Parathyroid adenoma (tissue), 2 donors: ENCODE results near the gene HMCN1.

ENCODE experiments used
- H2AFZ ChIP-seq: fragments of 300-600 bp; sonication (generic); one replicate; pipeline ENCODE4 v1.7.0; 2017; ENCODE audit warnings: antibody characterized with exemption, mild to moderate bottlenecking
- H3K27ac ChIP-seq: fragments of 300-600 bp; sonication (generic); one replicate; pipeline ENCODE4 v1.7.0; 2017
- H3K27me3 ChIP-seq: fragments of 300-600 bp; sonication (generic); one replicate; pipeline ENCODE4 v1.7.0; 2017; ENCODE audit warnings: low read length; ENCODE audit not compliant: control insufficient read depth, insufficient read depth
- H3K36me3 ChIP-seq: fragments of 300-600 bp; sonication (generic); one replicate; pipeline ENCODE4 v1.7.0; 2017; ENCODE audit warnings: low read length; ENCODE audit not compliant: control insufficient read depth, insufficient read depth
- H3K4me1 ChIP-seq: fragments of 300-600 bp; sonication (generic); one replicate; pipeline ENCODE4 v1.7.0; 2017; ENCODE audit warnings: control low read depth
- H3K4me2 ChIP-seq: fragments of 300-600 bp; sonication (generic); one replicate; pipeline ENCODE4 v1.7.0; 2017; ENCODE audit warnings: low read length
- H3K4me3 ChIP-seq: fragments of 300-600 bp; sonication (generic); one replicate; pipeline ENCODE4 v1.7.0; 2017; ENCODE audit warnings: low read depth, low read length
- H3K79me2 ChIP-seq: fragments of 300-600 bp; sonication (generic); one replicate; pipeline ENCODE4 v1.7.0; 2017; ENCODE audit warnings: control low read depth
- H3K9ac ChIP-seq: fragments of 300-600 bp; sonication (generic); one replicate; pipeline ENCODE4 v1.7.0; 2017; ENCODE audit warnings: mild to moderate bottlenecking
- H3K9me3 ChIP-seq: fragments of 300-600 bp; sonication (generic); one replicate; pipeline ENCODE4 v1.7.0; 2017; ENCODE audit warnings: low read length; ENCODE audit not compliant: control insufficient read depth
- TF ChIP-seq, protein P1 (sequence below): fragments of 300-600 bp; sonication (generic); IDR thresholded peaks from one replicate; pipeline ENCODE4 v1.7.0; 2017; ENCODE audit warnings: antibody characterized with exemption, mild to moderate bottlenecking
- donor health status: primary hyperparathyroidism.

The HMCN1 gene

DNA sequence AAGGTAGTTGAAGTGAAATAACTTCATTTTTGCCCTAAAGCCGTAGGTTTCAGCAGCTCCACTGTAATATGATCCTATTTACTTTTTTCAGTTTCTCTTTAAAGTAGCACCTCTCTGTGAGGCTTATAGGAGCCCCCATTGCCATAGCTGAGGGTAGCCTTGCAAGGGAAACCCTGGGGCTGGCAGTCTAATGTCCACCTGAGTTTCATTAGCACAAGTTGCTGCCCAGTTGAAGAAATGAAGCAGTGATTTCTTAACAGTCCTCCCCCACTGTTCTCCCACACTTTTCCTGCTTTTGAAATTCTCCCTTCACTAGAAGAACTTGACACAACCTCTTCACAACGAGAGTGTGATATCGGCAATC, 1.5 kb downstream of the HMCN1 start:
- H3K27me3 ChIP-seq: no peaks in the 10 kb centered on the region
- H3K27ac ChIP-seq: no peak overlapping the region
- H3K36me3 ChIP-seq: no peaks in the 10 kb centered on the region
- H3K4me2 ChIP-seq: peak overlapping the region; percentile 34
- peak overlapping the region; percentile 67 for H3K4me3 ChIP-seq
- no peaks in the 10 kb centered on the region for H3K9me3 ChIP-seq
- no peak overlapping the region for H3K9ac ChIP-seq
- TF ChIP-seq, protein P1, sequence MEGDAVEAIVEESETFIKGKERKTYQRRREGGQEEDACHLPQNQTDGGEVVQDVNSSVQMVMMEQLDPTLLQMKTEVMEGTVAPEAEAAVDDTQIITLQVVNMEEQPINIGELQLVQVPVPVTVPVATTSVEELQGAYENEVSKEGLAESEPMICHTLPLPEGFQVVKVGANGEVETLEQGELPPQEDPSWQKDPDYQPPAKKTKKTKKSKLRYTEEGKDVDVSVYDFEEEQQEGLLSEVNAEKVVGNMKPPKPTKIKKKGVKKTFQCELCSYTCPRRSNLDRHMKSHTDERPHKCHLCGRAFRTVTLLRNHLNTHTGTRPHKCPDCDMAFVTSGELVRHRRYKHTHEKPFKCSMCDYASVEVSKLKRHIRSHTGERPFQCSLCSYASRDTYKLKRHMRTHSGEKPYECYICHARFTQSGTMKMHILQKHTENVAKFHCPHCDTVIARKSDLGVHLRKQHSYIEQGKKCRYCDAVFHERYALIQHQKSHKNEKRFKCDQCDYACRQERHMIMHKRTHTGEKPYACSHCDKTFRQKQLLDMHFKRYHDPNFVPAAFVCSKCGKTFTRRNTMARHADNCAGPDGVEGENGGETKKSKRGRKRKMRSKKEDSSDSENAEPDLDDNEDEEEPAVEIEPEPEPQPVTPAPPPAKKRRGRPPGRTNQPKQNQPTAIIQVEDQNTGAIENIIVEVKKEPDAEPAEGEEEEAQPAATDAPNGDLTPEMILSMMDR: no peak
- H3K79me2 ChIP-seq: no peaks in the 10 kb centered on the region
- H2AFZ ChIP-seq: peak overlapping the region; percentile 38
- H3K4me1 ChIP-seq: no peaks in the 10 kb centered on the region

DNA sequence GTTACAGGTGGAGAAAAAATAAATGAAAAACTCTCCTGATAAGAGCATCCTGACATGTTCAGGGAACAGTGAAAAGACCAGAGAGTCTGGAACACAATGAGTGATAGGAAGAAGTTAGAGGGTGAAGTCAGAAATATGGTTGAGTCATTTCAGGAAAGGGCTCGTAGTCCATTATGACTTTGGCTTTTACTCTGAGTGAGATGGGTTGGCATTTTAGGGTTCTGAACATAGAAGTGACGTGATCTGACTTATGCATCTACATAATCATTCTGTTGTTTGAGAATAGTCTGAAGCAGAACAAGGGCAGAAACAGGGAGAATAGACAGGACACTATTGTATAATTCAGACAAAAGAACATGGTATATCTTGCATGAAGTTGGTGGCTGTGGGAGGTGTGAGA, 5.8 kb downstream of the HMCN1 start:
- Histone ChIP-seq H3K36me3 (no peaks in the 10 kb centered on the region), H3K9me3 (no peaks in the 10 kb centered on the region), H3K79me2 (no peaks in the 10 kb centered on the region), H2AFZ (no peak overlapping the region), H3K4me2 (no peak overlapping the region), H3K4me1 (no peaks in the 10 kb centered on the region), H3K4me3 (no peak overlapping the region), H3K9ac (no peak overlapping the region), H3K27ac (no peak overlapping the region), H3K27me3 (no peaks in the 10 kb centered on the region)
- TF ChIP-seq, protein P1: no peak

DNA sequence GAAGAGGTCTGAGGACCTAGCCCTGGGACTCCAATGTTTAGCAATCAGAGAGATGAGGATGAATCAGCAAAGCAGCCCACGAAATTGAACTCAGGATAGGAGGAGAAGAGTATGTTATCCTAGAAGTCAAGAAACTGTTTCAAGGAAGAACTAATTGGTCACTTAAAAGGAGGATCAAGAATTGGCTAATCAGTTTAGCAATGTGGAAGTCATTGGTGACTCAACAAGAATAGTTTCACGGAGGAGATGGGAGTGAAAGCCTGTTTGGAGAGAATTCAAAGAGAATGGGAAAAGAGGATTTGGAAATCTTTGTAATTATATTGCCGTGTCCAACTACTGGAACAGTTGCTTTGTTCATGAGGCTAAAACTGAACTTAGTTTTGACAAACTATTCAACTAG, 7.4 kb downstream of the HMCN1 start:
- TF ChIP-seq, protein P1: no peak
- Histone ChIP-seq H3K4me1 (no peaks in the 10 kb centered on the region), H3K27ac (no peak overlapping the region)

DNA sequence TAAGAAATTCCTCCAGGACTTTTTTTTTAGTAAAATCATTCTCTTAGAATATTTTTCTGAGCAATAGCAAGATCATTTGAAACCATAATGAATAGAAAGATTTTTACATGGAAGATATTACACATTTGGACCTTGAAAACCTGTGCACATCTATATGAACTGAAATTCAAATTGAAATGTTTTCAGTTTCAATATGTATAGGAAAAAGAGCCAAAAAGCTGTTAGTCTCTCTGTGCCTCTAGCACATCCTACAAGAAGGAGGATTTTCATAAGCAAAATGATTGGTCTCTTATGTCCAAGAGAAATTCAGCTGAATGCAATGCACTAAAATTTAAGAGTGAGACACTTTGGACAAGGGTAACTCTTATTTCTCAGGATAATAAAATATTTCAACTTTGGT, 8.2 kb downstream of the HMCN1 start:
- no peaks in the 10 kb centered on the region for H3K9me3 ChIP-seq
- H3K27ac ChIP-seq: no peak overlapping the region
- TF ChIP-seq, protein P1: no peak
- H3K36me3 ChIP-seq: no peaks in the 10 kb centered on the region
- H3K4me3 ChIP-seq: no peak overlapping the region
- H3K4me2 ChIP-seq: no peak overlapping the region
- no peak overlapping the region for H2AFZ ChIP-seq
- H3K4me1 ChIP-seq: no peaks in the 10 kb centered on the region
- H3K27me3 ChIP-seq: no peaks in the 10 kb centered on the region
- no peaks in the 10 kb centered on the region for H3K79me2 ChIP-seq
- H3K9ac ChIP-seq: no peak overlapping the region

More for the DNA sequence above, 7.4 kb downstream of the HMCN1 start:
- Histone ChIP-seq H3K27me3 (no peaks in the 10 kb centered on the region), H3K79me2 (no peaks in the 10 kb centered on the region), H2AFZ (no peak overlapping the region), H3K4me3 (no peak overlapping the region), H3K4me2 (no peak overlapping the region), H3K9me3 (no peaks in the 10 kb centered on the region), H3K36me3 (no peaks in the 10 kb centered on the region), H3K9ac (no peak overlapping the region)

DNA sequence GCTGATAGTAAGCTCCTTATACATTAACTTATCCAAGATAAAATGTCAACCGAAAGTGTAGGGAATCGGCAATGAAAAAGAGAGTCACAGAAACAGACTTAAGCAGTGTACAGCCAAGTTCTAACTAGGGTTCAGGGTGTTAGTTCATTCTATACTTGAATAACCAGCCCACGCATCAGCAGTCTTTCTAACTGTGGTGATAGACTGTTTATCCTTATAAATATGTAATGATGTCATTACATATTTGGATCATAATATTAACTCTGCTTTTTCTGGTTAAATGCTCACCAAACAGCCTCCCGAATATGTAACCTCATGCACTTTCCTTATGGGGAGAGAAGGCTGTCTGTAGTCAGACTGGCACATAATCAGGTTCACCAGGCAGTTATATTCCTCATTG, 11.0 kb downstream of the HMCN1 start:
- no peak overlapping the region for H3K4me2 ChIP-seq
- H3K36me3 ChIP-seq: no peaks in the 10 kb centered on the region
- H3K27ac ChIP-seq: no peak overlapping the region
- no peaks in the 10 kb centered on the region for H3K4me1 ChIP-seq
- no peak overlapping the region for H3K9ac ChIP-seq
- H2AFZ ChIP-seq: no peak overlapping the region
- TF ChIP-seq, protein P1: no peak
- H3K9me3 ChIP-seq: no peaks in the 10 kb centered on the region
- no peaks in the 10 kb centered on the region for H3K27me3 ChIP-seq
- H3K4me3 ChIP-seq: no peak overlapping the region
- H3K79me2 ChIP-seq: no peaks in the 10 kb centered on the region
